ENCODE measurements around the gene C9orf85.

GRCh38 chr9:71986900-71987299, 75.5 kb downstream of the C9orf85 start:
- TF ChIP-seq, protein P1, sequence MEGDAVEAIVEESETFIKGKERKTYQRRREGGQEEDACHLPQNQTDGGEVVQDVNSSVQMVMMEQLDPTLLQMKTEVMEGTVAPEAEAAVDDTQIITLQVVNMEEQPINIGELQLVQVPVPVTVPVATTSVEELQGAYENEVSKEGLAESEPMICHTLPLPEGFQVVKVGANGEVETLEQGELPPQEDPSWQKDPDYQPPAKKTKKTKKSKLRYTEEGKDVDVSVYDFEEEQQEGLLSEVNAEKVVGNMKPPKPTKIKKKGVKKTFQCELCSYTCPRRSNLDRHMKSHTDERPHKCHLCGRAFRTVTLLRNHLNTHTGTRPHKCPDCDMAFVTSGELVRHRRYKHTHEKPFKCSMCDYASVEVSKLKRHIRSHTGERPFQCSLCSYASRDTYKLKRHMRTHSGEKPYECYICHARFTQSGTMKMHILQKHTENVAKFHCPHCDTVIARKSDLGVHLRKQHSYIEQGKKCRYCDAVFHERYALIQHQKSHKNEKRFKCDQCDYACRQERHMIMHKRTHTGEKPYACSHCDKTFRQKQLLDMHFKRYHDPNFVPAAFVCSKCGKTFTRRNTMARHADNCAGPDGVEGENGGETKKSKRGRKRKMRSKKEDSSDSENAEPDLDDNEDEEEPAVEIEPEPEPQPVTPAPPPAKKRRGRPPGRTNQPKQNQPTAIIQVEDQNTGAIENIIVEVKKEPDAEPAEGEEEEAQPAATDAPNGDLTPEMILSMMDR (IDR thresholded peaks at IDR 0.05; ENCODE audit: insufficient read depth, low read length), result no peak
- TF ChIP-seq POLR2AphosphoS5 (IDR thresholded peaks at IDR 0.05; ENCODE audit: low read depth), result no peak

Data from HL-60 (cell line).